Spleen (tissue), 11 donors: ENCODE results near the gene FKBP1C. TPM values are rescaled to one million over a fixed set of nuclear protein-coding genes. Genes with fewer than 3 reads are reported as not detected.

Experiments used
- DNase-seq: peaks from one replicate; pipeline ENCODE4 v3.0.0-alpha.2; 2020
- H3K27ac ChIP-seq, 8 donors: fragments of 200-600 bp; sonication (generic) in 7 of 8; 1 replicate in 4 of 8; 2 replicates in 4 of 8; pipeline versions ENCODE4 v1.5.0 to v1.8.0; 2016 to 2021; ENCODE audit warnings: inconsistent platforms in 4 of 8, mild to moderate bottlenecking in 4 of 8, moderate library complexity in 1 of 8
- H3K27me3 ChIP-seq, 7 donors: fragments of 200-600 bp; sonication (generic) in 6 of 7; replicated peaks in 1 of 7; 1 replicate in 4 of 7; 2 replicates in 3 of 7; pipeline versions ENCODE4 v1.5.0 to v1.8.0; 2016 to 2021; ENCODE audit warnings: inconsistent platforms in 3 of 7, mild to moderate bottlenecking in 1 of 7
- H3K36me3 ChIP-seq, 6 donors: fragments of 200-600 bp; sonication (generic) in 5 of 6; 1 replicate in 4 of 6; 2 replicates in 2 of 6; pipeline versions ENCODE4 v1.5.0 to v1.8.0; 2016 to 2021; ENCODE audit warnings: inconsistent platforms in 2 of 6
- H3K4me1 ChIP-seq, 6 donors: fragments of 200-600 bp; sonication (generic) in 5 of 6; 1 replicate in 3 of 6; 2 replicates in 3 of 6; pipeline versions ENCODE4 v1.5.0 to v1.8.0; 2016 to 2021; ENCODE audit warnings: inconsistent platforms in 3 of 6
- H3K4me3 ChIP-seq, 8 donors: fragments of 200-600 bp; sonication (generic) in 7 of 8; 1 replicate in 4 of 8; 2 replicates in 4 of 8; pipeline versions ENCODE4 v1.5.0 to v1.8.0; 2016 to 2021; ENCODE audit warnings: inconsistent platforms in 4 of 8, mild to moderate bottlenecking in 4 of 8, moderate library complexity in 2 of 8
- H3K9me3 ChIP-seq, 8 donors: fragments of 200-600 bp; sonication (generic) in 7 of 8; 1 replicate in 4 of 8; 2 replicates in 4 of 8; pipeline versions ENCODE4 v1.5.0 to v1.8.0; 2016 to 2021; ENCODE audit warnings: inconsistent platforms in 4 of 8
- POLR2A ChIP-seq, 3 donors: fragments of 450-650 bp; IDR thresholded peaks; one replicate each; pipeline ENCODE4 v1.5.1; 2017; ENCODE audit warnings: antibody characterized with exemption in 3 of 3, mild to moderate bottlenecking in 1 of 3
- POLR2AphosphoS5 ChIP-seq, 3 donors: sonication (generic); formaldehyde crosslinking; IDR thresholded peaks; one replicate each; pipeline ENCODE4 v1.5.1; 2017; ENCODE audit warnings: antibody characterized with exemption in 3 of 3
- WGBS, 5 donors: extraction: QIAGEN DNeasy Blood & Tissue Kit in 3 of 5; methylation state at CpG; one replicate each; pipeline versions ENCODE4 v1.1.5 to v1.1.7; 2013 to 2018; 5-methylcytosine and 5-hydroxymethylcytosine counted together
- intact Hi-C: fragments of 100-400 bp; cut with DNase I; formaldehyde crosslinking; loops from one replicate; pipeline ENCODE4 v1.15.0; 2023; ENCODE audit warnings: low total_unique reads
- polyA plus RNA-seq, 3 donors: library from polyadenylated mRNA; stranded (reverse); fragments of 200-250 nt; gene quantifications; one replicate each; pipeline ENCODE4 v1.2.1, GENCODE V29; 2013
- small RNA-seq, 4 donors: library from RNA; depleted of rRNA; stranded (forward); fragments of <200 nt; gene quantifications; one replicate each; pipeline ENCODE3, GENCODE V24; 2016
- total RNA-seq, 7 donors: library from RNA; depleted of rRNA in 3 of 7; stranded (reverse); fragments of >200 nt in 3 of 7; fragmentation: NEBNext Ultra II Directional in 4 of 7; extraction: Animal tissue kit (Norgen Biotek cat#: 25700) in 4 of 7; gene quantifications; one replicate each; pipeline versions ENCODE4 v1.1.0 to v1.2.1, GENCODE V29; 2016 to 2021
- TF ChIP-seq, protein P1 (sequence below), 11 experiments: fragments of 200-600 bp in 7 of 11; fragments of 450-650 bp in 4 of 11; sonication (generic) in 4 of 11; IDR thresholded peaks in 8 of 11; conservative IDR thresholded peaks in 3 of 11; 1 replicate in 7 of 11; 2 replicates in 4 of 11; pipeline versions ENCODE4 v1.4.0 to v1.8.0; 2016 to 2021; ENCODE audit warnings: antibody characterized with exemption in 11 of 11, inconsistent platforms in 4 of 11, mild to moderate bottlenecking in 1 of 11
- donor health status: healthy with polysubstance abuse.
- donor health status: DM: no; HTN: no; CAD: no; lungs with moderate emphysema.
- donor health status: DM: no; HTN: no; CAD: no.
- donor health status: Bipolar disorder and iron deficiency.
- donor health status: healthy.
- donor health status: DM: no; HTN: no; CAD: no.
- donor health status: DM: yes; HTN: yes; CAD: no.

Gene FKBP1C
- total and polyA plus RNA-seq, 10 donors = 0.26 to 1.4 (median 0.71) TPM; not detected in 2

DNA sequence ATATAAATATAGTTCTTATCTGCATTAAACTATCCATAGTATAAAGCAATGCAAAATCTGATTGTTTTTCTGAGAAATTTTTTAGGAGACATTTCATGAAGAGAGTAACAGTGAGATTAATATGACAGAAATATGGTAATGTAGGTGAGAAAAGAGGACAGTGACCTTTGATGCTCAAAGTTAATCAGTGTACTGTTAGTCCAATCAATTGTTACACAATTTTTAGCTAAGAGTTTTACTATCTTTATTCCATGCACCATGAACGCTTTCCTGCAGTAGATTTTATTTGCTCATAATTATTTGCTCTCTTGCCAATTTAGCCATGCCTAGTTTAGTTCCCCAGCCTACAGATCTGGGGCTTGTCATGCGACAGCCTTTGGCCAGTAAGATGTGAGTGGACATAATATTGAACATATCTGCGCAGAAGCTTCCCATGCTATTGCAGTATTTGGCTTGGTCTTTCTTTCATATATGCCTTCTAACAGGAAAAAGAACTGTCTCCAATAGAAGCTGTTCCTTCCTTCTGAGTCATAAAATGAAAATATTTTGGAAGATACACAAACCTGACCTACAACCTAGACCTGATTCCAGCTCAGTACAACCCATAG is 38.7 kb downstream of the FKBP1C start:
- WGBS, 5 donors = 91 to 94% (median 93%) methylated on average over 3 of the region's 3 CpGs
- no peak for DNase-seq
- Histone ChIP-seq H3K9me3 (no peaks in the 10 kb centered on the region), H3K4me3 (no peak overlapping the region), H3K36me3 (no peaks in the 10 kb centered on the region), H3K27ac (no peak overlapping the region), H3K27me3 (no peaks in the 10 kb centered on the region), H3K4me1 (no peaks in the 10 kb centered on the region)
- TF ChIP-seq, protein P1, sequence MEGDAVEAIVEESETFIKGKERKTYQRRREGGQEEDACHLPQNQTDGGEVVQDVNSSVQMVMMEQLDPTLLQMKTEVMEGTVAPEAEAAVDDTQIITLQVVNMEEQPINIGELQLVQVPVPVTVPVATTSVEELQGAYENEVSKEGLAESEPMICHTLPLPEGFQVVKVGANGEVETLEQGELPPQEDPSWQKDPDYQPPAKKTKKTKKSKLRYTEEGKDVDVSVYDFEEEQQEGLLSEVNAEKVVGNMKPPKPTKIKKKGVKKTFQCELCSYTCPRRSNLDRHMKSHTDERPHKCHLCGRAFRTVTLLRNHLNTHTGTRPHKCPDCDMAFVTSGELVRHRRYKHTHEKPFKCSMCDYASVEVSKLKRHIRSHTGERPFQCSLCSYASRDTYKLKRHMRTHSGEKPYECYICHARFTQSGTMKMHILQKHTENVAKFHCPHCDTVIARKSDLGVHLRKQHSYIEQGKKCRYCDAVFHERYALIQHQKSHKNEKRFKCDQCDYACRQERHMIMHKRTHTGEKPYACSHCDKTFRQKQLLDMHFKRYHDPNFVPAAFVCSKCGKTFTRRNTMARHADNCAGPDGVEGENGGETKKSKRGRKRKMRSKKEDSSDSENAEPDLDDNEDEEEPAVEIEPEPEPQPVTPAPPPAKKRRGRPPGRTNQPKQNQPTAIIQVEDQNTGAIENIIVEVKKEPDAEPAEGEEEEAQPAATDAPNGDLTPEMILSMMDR (IDR thresholded peaks at IDR 0.05 in 8 of 11, conservative IDR thresholded peaks at IDR 0.05 in 3 of 11) = no peak
- TF ChIP-seq POLR2AphosphoS5 (IDR thresholded peaks at IDR 0.05) (no peak), POLR2A (IDR thresholded peaks at IDR 0.05) (no peak)
- intact Hi-C loops = no loop called here

DNA sequence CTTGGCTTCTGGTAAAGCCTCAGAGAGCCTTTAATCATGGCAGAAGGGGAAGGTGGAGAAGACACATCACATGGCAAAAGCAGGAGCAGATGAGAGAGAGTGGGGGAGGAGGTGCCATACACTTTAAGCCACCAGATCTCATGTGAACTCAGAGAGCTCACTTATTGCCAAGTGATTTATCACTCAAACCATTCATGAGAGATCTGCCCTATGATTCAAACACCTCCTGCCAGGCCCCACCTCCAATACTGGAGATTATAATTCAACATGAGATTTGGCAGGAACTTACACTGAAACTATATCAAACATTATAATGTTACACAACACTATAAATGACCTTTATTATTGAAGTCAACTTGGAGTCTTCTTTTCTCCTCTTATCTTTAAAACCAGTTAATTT is 47.9 kb downstream of the FKBP1C start:
- intact Hi-C loops = no loop called here
- H3K27me3 ChIP-seq = no peaks in the 10 kb centered on the region
- no peak for TF ChIP-seq POLR2A (IDR thresholded peaks at IDR 0.05)
- no peak for TF ChIP-seq POLR2AphosphoS5 (IDR thresholded peaks at IDR 0.05)
- TF ChIP-seq, protein P1 (IDR thresholded peaks at IDR 0.05 in 8 of 11, conservative IDR thresholded peaks at IDR 0.05 in 3 of 11) = no peak
- no peaks in the 10 kb centered on the region for H3K36me3 ChIP-seq
- H3K9me3 ChIP-seq = no peaks in the 10 kb centered on the region
- no peak for DNase-seq
- no peak overlapping the region for H3K27ac ChIP-seq
- H3K4me1 ChIP-seq = no peaks in the 10 kb centered on the region
- no peak overlapping the region for H3K4me3 ChIP-seq

DNA sequence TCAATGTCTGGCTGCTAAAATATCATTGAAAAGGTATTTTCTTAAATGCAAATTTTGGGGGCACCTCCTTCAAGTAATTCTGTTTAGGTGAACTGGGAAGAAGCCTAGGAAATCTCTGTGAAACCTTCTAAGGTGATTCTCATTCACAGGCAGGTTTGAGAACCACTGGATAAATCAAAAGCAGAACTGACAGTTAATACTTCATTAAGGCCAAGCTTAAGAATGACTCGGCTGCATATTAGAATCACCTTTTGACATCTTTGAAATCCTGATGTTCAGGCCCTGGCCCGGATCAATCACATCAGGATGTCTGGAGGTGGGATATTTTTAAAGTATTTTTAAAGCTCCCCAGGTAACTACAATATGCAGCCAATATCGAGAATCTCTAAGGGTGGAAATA is 50.6 kb downstream of the FKBP1C start:
- WGBS, 5 donors = 54 to 85% (median 68%) methylated on average over 3 of the region's 3 CpGs
- TF ChIP-seq, protein P1 (IDR thresholded peaks at IDR 0.05 in 8 of 11, conservative IDR thresholded peaks at IDR 0.05 in 3 of 11) = no peak
- no peak for TF ChIP-seq POLR2AphosphoS5 (IDR thresholded peaks at IDR 0.05)
- TF ChIP-seq POLR2A (IDR thresholded peaks at IDR 0.05) = no peak
- H3K27me3 ChIP-seq = no peaks in the 10 kb centered on the region
- H3K9me3 ChIP-seq = no peaks in the 10 kb centered on the region
- no peaks in the 10 kb centered on the region for H3K4me1 ChIP-seq
- no peak overlapping the region for H3K4me3 ChIP-seq
- intact Hi-C loops = no loop called here
- H3K36me3 ChIP-seq = no peaks in the 10 kb centered on the region
- no peak for DNase-seq
- no peak overlapping the region for H3K27ac ChIP-seq

Small RNA genes within 50 kb of the gene (small RNA-seq; reads per million reads assigned to genes)
- 0 reads per million in 4 donors for gene SPTLC1P3

Other genes with a start within 250 kb of the FKBP1C start
- gene LGSN, start 108.5 kb downstream of the FKBP1C start, total RNA-seq = under 1 TPM in 6 of 7 donors, not detected in 1; 0.13 to 0.46 (median 0.15) TPM
- gene LGSN, start 108.5 kb downstream of the FKBP1C start, polyA plus RNA-seq = under 1 TPM; 0.09 to 0.10 (median 0.09) TPM